ENCODE data around the gene ATRNL1.
"Not testable (repeated sequence)": the region's sequence is repeated elsewhere in the genome, so short reads cannot be mapped to it uniquely, and the experiment has no call there.

Gene ATRNL1

GRCh38 chr10:115777646-115778045 lies 684.5 kb downstream of the ATRNL1 start:
- no peak for DNase-seq

GRCh38 chr10:115790220-115790619 lies 697.1 kb downstream of the ATRNL1 start:
- DNase-seq: no peak

- DNase-seq: no peak
These were observed 702.8 kb downstream of the ATRNL1 start for GRCh38 chr10:115795964-115796363.

- no peak for DNase-seq
These were observed 708.3 kb downstream of the ATRNL1 start for GRCh38 chr10:115801457-115801856.

- no peak for DNase-seq
These were observed 708.8 kb downstream of the ATRNL1 start for GRCh38 chr10:115801992-115802391.

- no peak for DNase-seq
These were observed 709.7 kb downstream of the ATRNL1 start for GRCh38 chr10:115802911-115803310.

- DNase-seq: no peak
These were observed 721.4 kb downstream of the ATRNL1 start for GRCh38 chr10:115814542-115814941.

- DNase-seq: no peak
These were observed 724.8 kb downstream of the ATRNL1 start for GRCh38 chr10:115818012-115818411.

- DNase-seq: no peak
These were observed 733.2 kb downstream of the ATRNL1 start for GRCh38 chr10:115826396-115826795.

GRCh38 chr10:115827231-115828009 lies 734.3 kb downstream of the ATRNL1 start:
- DNase-seq: no peak

- not testable (repeated sequence) for DNase-seq
These were observed 735.0 kb downstream of the ATRNL1 start for GRCh38 chr10:115828182-115828581.

GRCh38 chr10:115829521-115830205 lies 736.5 kb downstream of the ATRNL1 start:
- no peak for DNase-seq

GRCh38 chr10:115830265-115830970 lies 737.3 kb downstream of the ATRNL1 start:
- DNase-seq: no peak

GRCh38 chr10:115831016-115831415 lies 737.9 kb downstream of the ATRNL1 start:
- no peak for DNase-seq

- no peak for DNase-seq
These were observed 740.0 kb downstream of the ATRNL1 start for GRCh38 chr10:115833119-115833518.

GRCh38 chr10:115844591-115844990 lies 751.4 kb downstream of the ATRNL1 start:
- DNase-seq: no peak

- no peak for DNase-seq
These were observed 752.8 kb downstream of the ATRNL1 start for GRCh38 chr10:115845921-115846320.

- no peak for DNase-seq
These were observed 753.4 kb downstream of the ATRNL1 start for GRCh38 chr10:115846528-115846927.

GRCh38 chr10:115849197-115849596 lies 756.0 kb downstream of the ATRNL1 start:
- DNase-seq: no peak

- no peak for DNase-seq
These were observed 757.5 kb downstream of the ATRNL1 start for GRCh38 chr10:115850666-115851065.

- DNase-seq: no peak
These were observed 758.5 kb downstream of the ATRNL1 start for GRCh38 chr10:115851695-115852094.

GRCh38 chr10:115854740-115855435 lies 761.7 kb downstream of the ATRNL1 start:
- no peak for DNase-seq

- DNase-seq: no peak
These were observed 763.4 kb downstream of the ATRNL1 start for GRCh38 chr10:115856580-115856979.

Measured in activated effector memory CD4-positive, alpha-beta T cell treated with anti-CD3 and anti-CD28 coated beads, Interleukin-2, amount 50 U/mL, for 16 hours (primary cell).